PC-3 (cell line): Measurements from ENCODE around the gene CCM2. TPM values are rescaled to one million over a fixed set of nuclear protein-coding genes. Genes with fewer than 3 reads are reported as not detected.

Experiments used
- ATAC-seq: fragments of 200-7000 bp; cut with Tn5 transposase; 2 replicates; pipeline ENCODE4 v1.9.1; 2020; ENCODE audit warnings: mild to moderate bottlenecking, moderate library complexity
- BruUV-seq: library from RNA; stranded (reverse); fragments of 400-500 nt; replicated peaks from 2 replicates; lab custom pipeline; 2021; lab: Mats Ljungman, UMichigan
- CTCF ChIA-PET: fragments of 300-600 bp; sonication (Branson Sonifier 250); formaldehyde crosslinking; loops from one replicate; lab custom pipeline; 2022; ENCODE audit warnings: antibody characterized with exemption; lab: Charles Lee
- POLR2A ChIA-PET: fragments of 300-600 bp; sonication (Branson Sonifier 250); formaldehyde crosslinking; loops from one replicate; lab custom pipeline; 2022; ENCODE audit warnings: antibody characterized with exemption; ENCODE audit not compliant: unreplicated experiment; lab: Charles Lee
- DNase-seq: peaks from one replicate; pipeline ENCODE4 v3.0.0-alpha.2; 2015
- H2AFZ ChIP-seq: fragments of 300-600 bp; sonication (generic); 2 replicates; pipeline ENCODE4 v1.6.0; 2016; ENCODE audit warnings: antibody characterized with exemption, low read length
- H3F3A ChIP-seq: fragments of 300-600 bp; sonication (generic); one replicate; pipeline ENCODE4 v1.6.0; 2017; ENCODE audit warnings: antibody characterized with exemption, low read length, control low read depth, mild to moderate bottlenecking; ENCODE audit not compliant: unreplicated experiment
- H3K27ac ChIP-seq: fragments of 300-600 bp; sonication (generic); 2 replicates; pipeline ENCODE4 v1.5.1; 2016; ENCODE audit warnings: mild to moderate bottlenecking, low read length
- H3K27me3 ChIP-seq: fragments of 300-600 bp; sonication (generic); 2 replicates; pipeline ENCODE4 v1.6.1; 2016; ENCODE audit warnings: low read length, mixed read lengths
- H3K36me3 ChIP-seq: fragments of 300-600 bp; sonication (generic); 2 replicates; pipeline ENCODE4 v1.6.1; 2016; ENCODE audit warnings: low read depth, mixed run types, low read length, mixed read lengths
- H3K4me1 ChIP-seq: fragments of 300-600 bp; sonication (generic); 2 replicates; pipeline ENCODE4 v1.5.1; 2016; ENCODE audit warnings: low read length; ENCODE audit not compliant: insufficient read depth
- H3K4me2 ChIP-seq: fragments of 300-600 bp; sonication (generic); 2 replicates; pipeline ENCODE4 v1.6.0; 2016; ENCODE audit warnings: low read length
- H3K4me3 ChIP-seq: fragments of 300-600 bp; sonication (generic); 2 replicates; pipeline ENCODE4 v1.5.1; 2016; ENCODE audit warnings: mild to moderate bottlenecking, low read length, mixed read lengths
- H3K79me2 ChIP-seq: fragments of 300-600 bp; sonication (generic); 2 replicates; pipeline ENCODE4 v1.6.1; 2017; ENCODE audit warnings: low read length, mixed read lengths
- H3K9ac ChIP-seq: fragments of 300-600 bp; sonication (generic); 2 replicates; pipeline ENCODE4 v1.6.0; 2016; ENCODE audit warnings: mild to moderate bottlenecking, low read length
- H3K9me2 ChIP-seq: fragments of 300-600 bp; sonication (generic); replicated peaks from 2 replicates; pipeline ENCODE4 v1.6.1; 2016; ENCODE audit warnings: mixed run types, low read length, mixed read lengths
- H3K9me3 ChIP-seq: fragments of 300-600 bp; sonication (generic); 2 replicates; pipeline ENCODE4 v1.6.1; 2016; ENCODE audit warnings: low read length, mixed read lengths
- H4K20me1 ChIP-seq: fragments of 300-600 bp; sonication (generic); 2 replicates; pipeline ENCODE4 v1.6.1; 2016; ENCODE audit warnings: low read length, mixed read lengths
- EZH2 ChIP-seq: fragments of 300-600 bp; sonication (generic); IDR thresholded peaks from one replicate; pipeline ENCODE4 v1.6.1; 2017; ENCODE audit warnings: antibody characterized with exemption, mild to moderate bottlenecking, low read length; ENCODE audit not compliant: unreplicated experiment
- EZH2phosphoT487 ChIP-seq: fragments of 300-600 bp; sonication (generic); IDR thresholded peaks from 2 replicates; pipeline ENCODE4 v1.6.1; 2018; ENCODE audit warnings: mild to moderate bottlenecking, antibody characterized with exemption, low read length, borderline replicate concordance
- intact Hi-C: fragments of 100-400 bp; cut with micrococcal nuclease; formaldehyde crosslinking; loops from 2 replicates; pipeline ENCODE4 v1.9.0; 2023
- total RNA-seq: library from RNA; depleted of rRNA; stranded (reverse); fragments of >200 nt; gene quantifications from 2 replicates; pipeline ENCODE4 v1.2.3, GENCODE V29; 2014
- TF ChIP-seq, protein P1 (sequence below): fragments of 300-600 bp; sonication (generic); conservative IDR thresholded peaks from 2 replicates; pipeline ENCODE4 v1.5.1; 2017; ENCODE audit warnings: antibody characterized with exemption, low read depth, mild to moderate bottlenecking, low read length

Gene CCM2
- total RNA-seq, 1 experiment from 2014 or later: 56.6 TPM

DNA sequence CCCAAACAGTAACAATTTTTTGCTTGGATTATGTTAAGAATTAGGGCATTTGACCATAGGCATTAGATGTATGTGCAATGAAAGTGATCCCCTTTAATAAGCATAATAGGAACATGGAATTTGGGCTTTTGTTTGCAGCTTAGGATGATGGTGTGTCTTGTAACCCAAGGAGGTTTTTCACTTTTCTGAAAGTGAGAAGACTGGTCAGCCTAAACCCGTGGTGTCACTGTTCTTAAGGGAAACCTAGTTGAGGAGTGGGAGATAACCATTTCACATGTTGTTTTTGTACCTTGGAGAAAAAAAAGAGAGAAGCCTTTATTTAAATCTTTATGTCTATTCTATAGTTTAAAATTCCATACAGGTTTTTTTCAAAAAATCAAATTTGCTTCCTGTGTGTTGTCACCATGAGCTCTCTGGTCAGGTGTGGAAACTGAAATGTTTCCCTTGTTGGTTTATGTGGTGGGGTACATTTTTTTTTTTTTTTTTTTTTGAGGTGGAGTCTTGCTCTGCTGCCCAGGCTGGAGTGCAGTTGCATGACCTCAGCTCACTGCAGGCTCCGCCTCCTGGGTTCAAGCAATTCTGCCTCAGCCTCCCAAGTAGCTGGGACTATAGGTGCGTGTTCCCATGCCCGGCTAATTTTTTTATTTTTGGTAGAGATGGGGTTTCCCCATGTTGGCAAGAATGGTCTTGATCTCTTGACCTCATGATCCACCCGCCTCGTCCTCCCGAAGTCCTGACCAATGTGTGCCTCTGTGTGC lies 7.7 kb downstream of the CCM2 start:
- BruUV-seq: no TSS peak
- H3K9ac ChIP-seq: no peak overlapping the region
- no peaks in the 10 kb centered on the region for H3K9me2 ChIP-seq
- H4K20me1 ChIP-seq: no peaks in the 10 kb centered on the region
- H3K27ac ChIP-seq: no peak overlapping the region
- H3K79me2 ChIP-seq: peaks cover 16% of the 10 kb centered on the region
- H3K27me3 ChIP-seq: no peaks in the 10 kb centered on the region
- H3K9me3 ChIP-seq: no peaks in the 10 kb centered on the region
- DNase-seq (no peak), ATAC-seq (no peak)
- POLR2A ChIA-PET: no interaction called here
- TF ChIP-seq, protein P1, sequence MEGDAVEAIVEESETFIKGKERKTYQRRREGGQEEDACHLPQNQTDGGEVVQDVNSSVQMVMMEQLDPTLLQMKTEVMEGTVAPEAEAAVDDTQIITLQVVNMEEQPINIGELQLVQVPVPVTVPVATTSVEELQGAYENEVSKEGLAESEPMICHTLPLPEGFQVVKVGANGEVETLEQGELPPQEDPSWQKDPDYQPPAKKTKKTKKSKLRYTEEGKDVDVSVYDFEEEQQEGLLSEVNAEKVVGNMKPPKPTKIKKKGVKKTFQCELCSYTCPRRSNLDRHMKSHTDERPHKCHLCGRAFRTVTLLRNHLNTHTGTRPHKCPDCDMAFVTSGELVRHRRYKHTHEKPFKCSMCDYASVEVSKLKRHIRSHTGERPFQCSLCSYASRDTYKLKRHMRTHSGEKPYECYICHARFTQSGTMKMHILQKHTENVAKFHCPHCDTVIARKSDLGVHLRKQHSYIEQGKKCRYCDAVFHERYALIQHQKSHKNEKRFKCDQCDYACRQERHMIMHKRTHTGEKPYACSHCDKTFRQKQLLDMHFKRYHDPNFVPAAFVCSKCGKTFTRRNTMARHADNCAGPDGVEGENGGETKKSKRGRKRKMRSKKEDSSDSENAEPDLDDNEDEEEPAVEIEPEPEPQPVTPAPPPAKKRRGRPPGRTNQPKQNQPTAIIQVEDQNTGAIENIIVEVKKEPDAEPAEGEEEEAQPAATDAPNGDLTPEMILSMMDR: no peak
- no peak for TF ChIP-seq EZH2phosphoT487
- TF ChIP-seq EZH2: no peak
- no peak overlapping the region for H2AFZ ChIP-seq
- no peak overlapping the region for H3K4me3 ChIP-seq
- no peaks in the 10 kb centered on the region for H3F3A ChIP-seq
- H3K36me3 ChIP-seq: no peaks in the 10 kb centered on the region
- no peaks in the 10 kb centered on the region for H3K4me1 ChIP-seq
- CTCF ChIA-PET: no interaction called here
- intact Hi-C loops: no loop called here
- no peak overlapping the region for H3K4me2 ChIP-seq

DNA sequence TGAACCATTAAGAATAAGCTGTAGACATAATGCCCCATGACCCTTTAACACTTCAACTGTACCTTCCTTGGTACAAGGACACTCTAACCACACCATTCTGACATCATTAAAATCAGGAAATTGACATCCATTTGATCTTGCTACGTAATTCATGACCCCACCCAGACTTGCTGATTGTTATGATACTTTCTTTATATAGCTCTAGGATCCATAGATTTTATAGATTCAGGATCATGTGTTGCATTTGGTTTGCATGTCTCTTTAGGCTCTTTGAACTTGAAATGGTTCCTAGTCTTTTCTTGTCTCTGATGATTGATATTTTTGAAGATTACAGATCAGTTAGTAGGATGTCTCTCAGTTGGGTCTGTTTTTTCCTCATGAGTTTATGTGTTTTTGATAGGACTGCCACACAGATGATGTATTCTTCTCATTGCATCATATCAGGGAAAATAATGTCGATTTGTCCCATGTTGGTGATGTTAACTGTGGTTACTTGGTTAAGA lies 13.5 kb downstream of the CCM2 start:
- no peak for DNase-seq
- no peaks in the 10 kb centered on the region for H4K20me1 ChIP-seq
- H3K4me3 ChIP-seq: no peak overlapping the region
- BruUV-seq: no TSS peak
- H3K9ac ChIP-seq: no peak overlapping the region
- H3K9me3 ChIP-seq: no peaks in the 10 kb centered on the region
- no peak overlapping the region for H3K4me2 ChIP-seq
- POLR2A ChIA-PET: no interaction called here
- H3K79me2 ChIP-seq: no peaks in the 10 kb centered on the region
- no peak overlapping the region for H3K27ac ChIP-seq
- no peaks in the 10 kb centered on the region for H3K9me2 ChIP-seq
- no peaks in the 10 kb centered on the region for H3F3A ChIP-seq
- H3K27me3 ChIP-seq: no peaks in the 10 kb centered on the region
- no peaks in the 10 kb centered on the region for H3K4me1 ChIP-seq
- ATAC-seq: no peak
- intact Hi-C loops: no loop called here
- CTCF ChIA-PET: no interaction called here
- H2AFZ ChIP-seq: no peak overlapping the region
- no peaks in the 10 kb centered on the region for H3K36me3 ChIP-seq
- TF ChIP-seq EZH2phosphoT487: no peak
- no peak for TF ChIP-seq EZH2
- TF ChIP-seq, protein P1: no peak

DNA sequence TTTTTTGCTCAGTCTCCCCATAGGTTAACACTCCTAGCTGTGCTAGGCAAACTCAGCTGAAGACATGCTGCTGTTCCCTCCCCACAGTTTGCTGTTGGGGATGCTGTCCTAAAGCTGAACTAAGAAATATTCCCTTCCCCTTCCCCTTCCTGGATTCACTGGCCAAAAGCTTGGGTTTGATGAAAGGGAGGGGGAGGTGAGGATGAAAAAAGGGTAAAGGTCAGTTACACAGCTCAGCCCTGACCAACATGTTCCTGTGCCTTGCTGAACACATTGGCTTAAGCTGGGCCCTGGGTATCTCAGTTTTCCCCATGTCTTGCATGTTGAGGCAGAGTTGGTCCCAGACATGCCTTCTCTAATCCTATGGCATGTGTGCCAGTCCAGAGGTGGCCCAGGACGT lies 15.3 kb downstream of the CCM2 start:
- H3F3A ChIP-seq: no peaks in the 10 kb centered on the region
- intact Hi-C loops: no loop called here
- DNase-seq: no peak
- H3K9ac ChIP-seq: no peak overlapping the region
- no TSS peak for BruUV-seq
- no peaks in the 10 kb centered on the region for H3K36me3 ChIP-seq
- no peak overlapping the region for H3K4me2 ChIP-seq
- no peaks in the 10 kb centered on the region for H3K9me3 ChIP-seq
- POLR2A ChIA-PET: no interaction called here
- no peaks in the 10 kb centered on the region for H3K9me2 ChIP-seq
- no peaks in the 10 kb centered on the region for H4K20me1 ChIP-seq
- no peak overlapping the region for H3K4me3 ChIP-seq
- H3K27ac ChIP-seq: no peak overlapping the region
- H3K4me1 ChIP-seq: no peaks in the 10 kb centered on the region
- CTCF ChIA-PET: no interaction called here
- TF ChIP-seq, protein P1: no peak
- TF ChIP-seq EZH2phosphoT487 (no peak), EZH2 (no peak)
- no peaks in the 10 kb centered on the region for H3K79me2 ChIP-seq
- H2AFZ ChIP-seq: no peak overlapping the region
- no peaks in the 10 kb centered on the region for H3K27me3 ChIP-seq
- no peak for ATAC-seq
